ENCODE measurements around the gene ZG16B. TPM values are rescaled to one million over a fixed set of nuclear protein-coding genes. Genes with fewer than 3 reads are reported as not detected.

ZG16B gene
- total RNA-seq, 1 donor from 2014 or later = not detected

DNA sequence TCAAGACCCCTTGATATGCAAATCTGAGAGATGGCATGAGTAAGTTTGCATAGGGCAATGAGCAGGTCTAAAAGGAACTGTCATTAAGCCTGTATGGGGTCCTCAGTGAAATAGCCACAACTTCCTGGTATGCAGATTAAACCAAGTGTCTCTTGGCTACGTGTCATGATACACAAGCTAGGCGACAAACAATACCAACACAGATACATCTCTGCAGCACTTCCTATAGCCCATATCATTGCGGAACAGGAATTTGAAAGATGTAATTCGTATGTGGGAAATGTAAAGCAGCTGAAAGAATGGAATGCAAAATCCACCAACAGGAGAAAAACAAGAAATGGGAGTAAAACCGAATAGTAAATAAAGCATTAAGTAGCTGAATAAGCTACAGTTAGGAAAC lies 15.0 kb downstream of the ZG16B start:
- H3K36me3 ChIP-seq = no peaks in the 10 kb centered on the region
- Mint-ChIP-seq H3K9me3 (peaks cover 2% of the 10 kb centered on the region), H3K4me3 (no peak overlapping the region), H3K27ac (no peak overlapping the region), H3K4me1 (no peaks in the 10 kb centered on the region), H3K27me3 (ENCODE audit: insufficient read depth, low read depth) (peaks cover 5% of the 10 kb centered on the region), H3K36me3 (no peaks in the 10 kb centered on the region)
- H3K4me3 ChIP-seq = no peak overlapping the region
- H3K27ac ChIP-seq = no peak overlapping the region
- no peaks in the 10 kb centered on the region for H3K9me3 ChIP-seq (ENCODE audit: low read depth)
- peaks cover 25% of the 10 kb centered on the region for H3K27me3 ChIP-seq
- H3K4me1 ChIP-seq = no peaks in the 10 kb centered on the region
- no peaks in the 10 kb centered on the region for H3F3A ChIP-seq (ENCODE audit: low read depth)
- no peak overlapping the region for H3K9ac ChIP-seq
- TF ChIP-seq EZH2 (IDR thresholded peaks at IDR 0.05) (no peak), EZH2phosphoT487 (IDR thresholded peaks at IDR 0.05) (no peak)
- TF ChIP-seq, protein P1, sequence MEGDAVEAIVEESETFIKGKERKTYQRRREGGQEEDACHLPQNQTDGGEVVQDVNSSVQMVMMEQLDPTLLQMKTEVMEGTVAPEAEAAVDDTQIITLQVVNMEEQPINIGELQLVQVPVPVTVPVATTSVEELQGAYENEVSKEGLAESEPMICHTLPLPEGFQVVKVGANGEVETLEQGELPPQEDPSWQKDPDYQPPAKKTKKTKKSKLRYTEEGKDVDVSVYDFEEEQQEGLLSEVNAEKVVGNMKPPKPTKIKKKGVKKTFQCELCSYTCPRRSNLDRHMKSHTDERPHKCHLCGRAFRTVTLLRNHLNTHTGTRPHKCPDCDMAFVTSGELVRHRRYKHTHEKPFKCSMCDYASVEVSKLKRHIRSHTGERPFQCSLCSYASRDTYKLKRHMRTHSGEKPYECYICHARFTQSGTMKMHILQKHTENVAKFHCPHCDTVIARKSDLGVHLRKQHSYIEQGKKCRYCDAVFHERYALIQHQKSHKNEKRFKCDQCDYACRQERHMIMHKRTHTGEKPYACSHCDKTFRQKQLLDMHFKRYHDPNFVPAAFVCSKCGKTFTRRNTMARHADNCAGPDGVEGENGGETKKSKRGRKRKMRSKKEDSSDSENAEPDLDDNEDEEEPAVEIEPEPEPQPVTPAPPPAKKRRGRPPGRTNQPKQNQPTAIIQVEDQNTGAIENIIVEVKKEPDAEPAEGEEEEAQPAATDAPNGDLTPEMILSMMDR (IDR thresholded peaks at IDR 0.05) = no peak
- no peak overlapping the region for H3K4me2 ChIP-seq
- no peak for DNase-seq (ENCODE audit: low spot score)
- H4K20me1 ChIP-seq (ENCODE audit: low read depth) = no peaks in the 10 kb centered on the region
- H2AFZ ChIP-seq (replicated peaks) = no peak overlapping the region
- H3K79me2 ChIP-seq (ENCODE audit: low read depth) = no peaks in the 10 kb centered on the region

DNA sequence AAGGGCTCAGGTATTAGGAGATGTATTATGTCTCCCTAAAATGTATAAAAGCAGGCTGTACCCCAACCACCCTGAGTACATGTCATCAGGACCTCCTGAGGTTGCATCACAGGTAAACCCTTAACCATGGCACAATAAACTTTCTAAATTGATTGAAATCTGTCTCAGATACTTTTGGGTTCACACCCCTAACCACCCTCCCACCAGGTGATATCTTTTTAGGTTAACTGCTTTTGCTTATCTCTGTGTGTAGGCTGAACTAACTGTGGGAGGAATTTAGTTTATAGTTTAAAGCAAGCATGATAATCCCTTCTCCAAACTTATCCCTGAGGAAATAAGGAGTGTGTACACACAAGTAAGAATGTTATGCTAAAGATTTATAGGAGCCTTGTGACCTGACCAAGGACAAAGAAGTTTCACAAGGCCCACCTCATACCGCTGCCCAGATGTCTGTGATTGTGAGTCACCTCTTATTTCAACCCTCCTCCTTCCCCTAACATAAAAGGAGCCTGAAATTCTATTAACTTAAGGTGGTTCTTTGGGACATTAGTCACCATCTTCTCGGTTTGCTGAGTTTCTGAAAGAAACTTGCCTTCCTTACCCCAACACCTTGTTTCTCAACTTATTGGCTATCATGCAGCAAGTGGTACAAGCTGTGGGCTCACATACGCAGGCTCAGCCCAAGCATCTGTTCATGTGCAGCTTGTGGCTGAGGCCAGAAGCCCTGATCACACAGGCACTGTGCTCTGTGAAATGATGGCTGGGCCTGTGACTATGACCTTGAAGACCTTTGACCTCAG lies 16.6 kb downstream of the ZG16B start:
- Histone ChIP-seq H3K79me2 (ENCODE audit: low read depth) (no peaks in the 10 kb centered on the region), H3K4me3 (no peak overlapping the region), H3K9ac (no peak overlapping the region), H3F3A (ENCODE audit: low read depth) (no peaks in the 10 kb centered on the region), H3K27ac (no peak overlapping the region), H3K4me2 (no peak overlapping the region), H3K4me1 (no peaks in the 10 kb centered on the region), H3K9me3 (ENCODE audit: low read depth) (no peaks in the 10 kb centered on the region), H3K27me3 (peaks cover 25% of the 10 kb centered on the region), H3K36me3 (no peaks in the 10 kb centered on the region), H4K20me1 (ENCODE audit: low read depth) (no peaks in the 10 kb centered on the region), H2AFZ (replicated peaks) (no peak overlapping the region)
- TF ChIP-seq EZH2 (IDR thresholded peaks at IDR 0.05) (no peak), EZH2phosphoT487 (IDR thresholded peaks at IDR 0.05) (no peak)
- TF ChIP-seq, protein P1 (IDR thresholded peaks at IDR 0.05) = no peak
- no peaks in the 10 kb centered on the region for H3K4me1 Mint-ChIP-seq
- peaks cover 9% of the 10 kb centered on the region for H3K27me3 Mint-ChIP-seq (ENCODE audit: insufficient read depth, low read depth)
- no peaks in the 10 kb centered on the region for H3K36me3 Mint-ChIP-seq
- no peak for DNase-seq (ENCODE audit: low spot score)
- H3K27ac Mint-ChIP-seq = no peak overlapping the region
- peaks cover 2% of the 10 kb centered on the region for H3K9me3 Mint-ChIP-seq
- no peak overlapping the region for H3K4me3 Mint-ChIP-seq

GRCh38 chr16:2848933-2849725 lies 19.0 kb downstream of the ZG16B start:
- H3K36me3 Mint-ChIP-seq = no peaks in the 10 kb centered on the region
- no peak overlapping the region for H3K4me2 ChIP-seq
- no peaks in the 10 kb centered on the region for H3K36me3 ChIP-seq
- no peak overlapping the region for H3K9ac ChIP-seq
- H3K27ac Mint-ChIP-seq = no peak overlapping the region
- no peak overlapping the region for H3K4me3 Mint-ChIP-seq
- no peaks in the 10 kb centered on the region for H3K4me1 Mint-ChIP-seq
- H3K27ac ChIP-seq = no peak overlapping the region
- no peak for TF ChIP-seq EZH2 (IDR thresholded peaks at IDR 0.05)
- TF ChIP-seq, protein P1 (IDR thresholded peaks at IDR 0.05) = no peak
- TF ChIP-seq EZH2phosphoT487 (IDR thresholded peaks at IDR 0.05) = no peak
- H4K20me1 ChIP-seq (ENCODE audit: low read depth) = no peaks in the 10 kb centered on the region
- DNase-seq (ENCODE audit: low spot score) = no peak
- peaks cover 9% of the 10 kb centered on the region for H3K27me3 Mint-ChIP-seq (ENCODE audit: insufficient read depth, low read depth)
- H3K27me3 ChIP-seq = peaks cover 15% of the 10 kb centered on the region
- no peak overlapping the region for H2AFZ ChIP-seq (replicated peaks)
- no peaks in the 10 kb centered on the region for H3K4me1 ChIP-seq
- H3K4me3 ChIP-seq = no peak overlapping the region
- no peaks in the 10 kb centered on the region for H3K79me2 ChIP-seq (ENCODE audit: low read depth)
- peaks cover 4% of the 10 kb centered on the region for H3K9me3 Mint-ChIP-seq
- H3K9me3 ChIP-seq (ENCODE audit: low read depth) = peaks cover 1% of the 10 kb centered on the region
- no peaks in the 10 kb centered on the region for H3F3A ChIP-seq (ENCODE audit: low read depth)
